Gastroesophageal sphincter (tissue), 4 donors: ENCODE measurements around the gene POR. TPM values are rescaled to one million over a fixed set of nuclear protein-coding genes. Genes with fewer than 3 reads are reported as not detected.
A peak's percentile ranks its signal among the peaks of the same experiment; 100 is the strongest.
"Not testable (repeated sequence)": the region's sequence is repeated elsewhere in the genome, so short reads cannot be mapped to it uniquely, and the experiment has no call there.

ENCODE experiments used
- ATAC-seq: fragments of 150-250 bp; one replicate; pipeline ENCODE4 v1.9.1; 2016; ENCODE audit warnings: mild to moderate bottlenecking, moderate library complexity
- H3K27ac ChIP-seq, 4 donors: fragments of 200-600 bp; sonication (generic) in 3 of 4; 1 replicate in 3 of 4; 2 replicates in 1 of 4; pipeline ENCODE4 v1.5.1; 2016 to 2019
- H3K27me3 ChIP-seq: fragments of 200-600 bp; sonication (generic); one replicate; pipeline ENCODE4 v1.5.1; 2019
- H3K36me3 ChIP-seq, 2 donors: fragments of 200-600 bp; sonication (generic); one replicate each; pipeline ENCODE4 v1.5.1; 2019; ENCODE audit warnings: control low read depth in 1 of 2
- H3K4me1 ChIP-seq, 3 donors: fragments of 200-600 bp; sonication (generic); 1 replicate in 2 of 3; 2 replicates in 1 of 3; pipeline ENCODE4 v1.5.1; 2016 to 2019; ENCODE audit warnings: control low read depth in 2 of 3
- H3K4me3 ChIP-seq, 2 donors: fragments of 200-600 bp; sonication (generic); one replicate each; pipeline ENCODE4 v1.5.1; 2019; ENCODE audit warnings: mild to moderate bottlenecking in 1 of 2, moderate library complexity in 1 of 2
- H3K9me3 ChIP-seq, 3 donors: fragments of 200-600 bp; sonication (generic); one replicate each; pipeline ENCODE4 v1.5.1; 2017 to 2019; ENCODE audit warnings: control low read depth in 2 of 3
- CTCF ChIP-seq, 4 experiments: fragments of 200-600 bp in 2 of 4; fragments of 450-650 bp in 2 of 4; sonication (generic) in 1 of 4; IDR thresholded peaks; one replicate each; pipeline ENCODE4 v1.5.1; 2017 to 2019; ENCODE audit warnings: antibody characterized with exemption in 4 of 4, mild to moderate bottlenecking in 2 of 4, moderate library complexity in 2 of 4
- EP300 ChIP-seq: sonication (generic); formaldehyde crosslinking; IDR thresholded peaks from one replicate; pipeline ENCODE4 v1.6.1; 2017; ENCODE audit warnings: antibody characterized with exemption, mild to moderate bottlenecking
- POLR2A ChIP-seq, 2 donors: fragments of 450-650 bp; IDR thresholded peaks; one replicate each; pipeline ENCODE4 v1.6.1; 2017; ENCODE audit warnings: antibody characterized with exemption in 2 of 2, mild to moderate bottlenecking in 2 of 2, moderate library complexity in 1 of 2
- POLR2AphosphoS5 ChIP-seq: sonication (generic); formaldehyde crosslinking; IDR thresholded peaks from one replicate; pipeline ENCODE4 v1.6.1; 2017; ENCODE audit warnings: antibody characterized with exemption
- WGBS, 2 donors: methylation state at CpG; one replicate each; pipeline ENCODE4 v1.1.5; 2018; ENCODE audit warnings: low coverage in 1 of 2; 5-methylcytosine and 5-hydroxymethylcytosine counted together
- small RNA-seq, 4 donors: library from RNA; depleted of rRNA; stranded (forward); fragments of <200 nt; gene quantifications; one replicate each; pipeline ENCODE3, GENCODE V24; 2016
- total RNA-seq, 4 donors: library from RNA; depleted of rRNA; stranded (reverse); fragments of >200 nt; gene quantifications; one replicate each; pipeline ENCODE4 v1.1.0, GENCODE V29; 2016

Gene POR
- total RNA-seq, 4 donors from 2014 or later = 31.5 to 54.3 (median 47.7) TPM

GRCh38 chr7:76020031-76020714 is 105.2 kb downstream of the POR start:
- Histone ChIP-seq H3K4me1 (peaks cover 0 to 6% (median 0%) of the 10 kb centered on the region in 3 donors), H3K27me3 (no peaks in the 10 kb centered on the region), H3K36me3 (peaks cover 0 to 35% of the 10 kb centered on the region in 2 donors), H3K4me3 (no peak overlapping the region), H3K27ac (no peak overlapping the region), H3K9me3 (no peaks in the 10 kb centered on the region)
- ATAC-seq = peak; percentile 39
- WGBS, 2 donors = 21 to 50% methylated on average over 4 of the region's 6 CpGs
- no peak for TF ChIP-seq POLR2AphosphoS5
- peak in 3 of 4 experiments; percentile 86 to 91 (median 91) for TF ChIP-seq CTCF (IDR thresholded peaks at IDR 0.05)

- no peak for TF ChIP-seq POLR2A (IDR thresholded peaks at IDR 0.05)
- no peak for TF ChIP-seq EP300
- no peak for TF ChIP-seq CTCF (IDR thresholded peaks at IDR 0.05)
- no peak for TF ChIP-seq POLR2AphosphoS5
- 93% methylated on average over 4 of the region's 7 CpGs; no CpG with 5 or more reads in 1 of the 2 donors for WGBS, 2 donors
- no peak for ATAC-seq
- no peaks in the 10 kb centered on the region for H3K27me3 ChIP-seq
- H3K36me3 ChIP-seq = peaks cover 0 to 52% of the 10 kb centered on the region in 2 donors
- no peaks in the 10 kb centered on the region for H3K9me3 ChIP-seq
- H3K4me1 ChIP-seq = peaks cover 0 to 6% (median 0%) of the 10 kb centered on the region in 3 donors
- no peak overlapping the region for H3K4me3 ChIP-seq
- H3K27ac ChIP-seq = no peak overlapping the region
Measured at GRCh38 chr7:76022026-76022780, 107.2 kb downstream of the POR start.

- TF ChIP-seq CTCF (IDR thresholded peaks at IDR 0.05) (no peak), POLR2A (IDR thresholded peaks at IDR 0.05) (no peak), POLR2AphosphoS5 (no peak), EP300 (no peak)
- H3K27ac ChIP-seq = no peak overlapping the region
- no peak overlapping the region for H3K4me3 ChIP-seq
- peaks cover 0 to 6% (median 0%) of the 10 kb centered on the region in 3 donors for H3K4me1 ChIP-seq
- 35 to 60% methylated on average over 1 to 4 of the region's 4 CpGs for WGBS, 2 donors
- ATAC-seq = peak; percentile 51
- no peaks in the 10 kb centered on the region for H3K27me3 ChIP-seq
- peaks cover 0 to 58% of the 10 kb centered on the region in 2 donors for H3K36me3 ChIP-seq
- H3K9me3 ChIP-seq = no peaks in the 10 kb centered on the region
Measured at GRCh38 chr7:76023002-76023401, 108.0 kb downstream of the POR start.

GRCh38 chr7:76029682-76030081 is 114.7 kb downstream of the POR start:
- peaks cover 0 to 43% of the 10 kb centered on the region in 2 donors for H3K36me3 ChIP-seq
- ATAC-seq, H3K4me3 ChIP-seq, H3K27me3 ChIP-seq, H3K4me1 ChIP-seq, H3K27ac ChIP-seq, H3K9me3 ChIP-seq: not testable (repeated sequence)
- 89 to 92% methylated on average over 1 to 5 of the region's 7 CpGs for WGBS, 2 donors

DNA sequence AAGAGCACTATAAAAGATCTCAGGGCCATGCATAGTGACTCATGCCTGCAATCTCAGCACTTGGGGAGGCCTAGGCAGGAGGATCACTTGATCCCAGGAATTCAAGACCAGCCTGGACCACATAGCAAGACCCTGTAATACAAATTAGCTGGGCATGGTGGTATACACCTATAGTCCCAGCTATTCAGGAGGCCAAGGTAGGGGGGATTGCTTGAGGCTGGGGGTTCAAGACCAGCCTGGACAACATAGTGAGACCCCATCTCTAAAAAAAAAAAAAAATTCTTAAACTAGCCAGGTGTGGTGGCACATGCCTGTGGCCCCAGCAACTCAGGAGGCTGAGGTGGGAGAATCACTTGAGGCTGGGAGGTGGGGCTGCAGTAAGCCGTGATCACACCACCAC is 117.0 kb downstream of the POR start:
- Histone ChIP-seq H3K27me3 (no peaks in the 10 kb centered on the region), H3K9me3 (no peaks in the 10 kb centered on the region), H3K4me1 (peaks cover 0 to under 1% (median under 1%) of the 10 kb centered on the region in 3 donors), H3K27ac (no peak overlapping the region), H3K36me3 (peaks cover 0 to 26% of the 10 kb centered on the region in 2 donors), H3K4me3 (no peak overlapping the region)
- ATAC-seq = no peak
- TF ChIP-seq EP300 (no peak), CTCF (IDR thresholded peaks at IDR 0.05) (no peak), POLR2A (IDR thresholded peaks at IDR 0.05) (no peak), POLR2AphosphoS5 (no peak)
- 83 to 100% methylated on average over 1 of the region's 1 CpG for WGBS, 2 donors

Small RNAs within 50 kb of the gene (small RNA-seq; reads per million reads assigned to genes)
- 5.8 to 26.2 (median 7.8) reads per million in 4 donors for gene SNORA14A

Other genes with a start within 250 kb of the POR start
- gene HIP1, start 176.2 kb upstream of the POR start, total RNA-seq = 10 to 100 TPM; 12.3 to 32.6 (median 22.6) TPM
- gene CCL26, start 142.9 kb upstream of the POR start, total RNA-seq = under 1 TPM in 2 of 4 donors, not detected in 2; 0.58 to 0.67 TPM
- under 1 TPM in 1 of 4 donors, not detected in 3; 0.94 TPM for gene CCL24, start 101.3 kb upstream of the POR start, total RNA-seq
- gene RHBDD2, start 36.1 kb upstream of the POR start, total RNA-seq = 10 to 100 TPM; 21.6 to 30.2 (median 25.6) TPM
- gene TMEM120A, start 79.4 kb downstream of the POR start, total RNA-seq = 10 to 100 TPM in 3 of 4 donors, 1 to 10 TPM in 1; 6.2 to 32.4 (median 29.0) TPM
- 10 to 100 TPM in 2 of 4 donors, 1 to 10 TPM in 2; 8.7 to 18.1 (median 12.5) TPM for gene STYXL1, start 132.8 kb downstream of the POR start, total RNA-seq
- 100 to 1,000 TPM in 1 of 4 donors, 10 to 100 TPM in 3; 62.7 to 120 (median 71.0) TPM for gene MDH2, start 133.0 kb downstream of the POR start, total RNA-seq